ENCODE measurements around the gene C1orf74.
A peak's percentile ranks its signal among the peaks of the same experiment; 100 is the strongest.

Gene C1orf74

GRCh38 chr1:209784265-209785169, at the start of gene C1orf74:
Gene C1orf74, minus strand, starts transcription at chr1:209784559. Its CDS starts 925 bp downstream, at chr1:209783634.
- peak; percentile 98 to 100 (median 99) for DNase-seq (ENCODE audit: low read depth in 4 of 4, low spot score in 1 of 4)

DNA sequence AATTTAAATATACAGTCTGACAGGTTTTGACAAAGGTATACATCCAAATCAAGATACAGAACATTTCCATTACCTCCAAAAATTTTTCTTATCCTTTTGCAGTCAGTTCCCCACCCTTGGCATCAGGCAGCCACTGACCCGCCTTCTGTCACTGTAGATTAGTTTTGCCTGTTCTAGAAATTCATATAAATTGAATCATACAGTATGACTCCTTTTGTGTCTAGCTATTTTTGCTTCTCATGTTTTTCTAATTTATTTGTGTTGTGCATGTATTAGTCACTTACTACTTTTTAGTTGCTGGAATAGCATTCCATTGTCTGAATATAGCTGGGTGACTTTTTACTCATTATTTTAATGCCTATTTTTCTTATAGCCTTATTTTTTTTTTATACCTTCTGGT, 47.3 kb upstream of the C1orf74 start:
- DNase-seq (ENCODE audit: low read depth in 4 of 4, low spot score in 1 of 4): no peak

DNA sequence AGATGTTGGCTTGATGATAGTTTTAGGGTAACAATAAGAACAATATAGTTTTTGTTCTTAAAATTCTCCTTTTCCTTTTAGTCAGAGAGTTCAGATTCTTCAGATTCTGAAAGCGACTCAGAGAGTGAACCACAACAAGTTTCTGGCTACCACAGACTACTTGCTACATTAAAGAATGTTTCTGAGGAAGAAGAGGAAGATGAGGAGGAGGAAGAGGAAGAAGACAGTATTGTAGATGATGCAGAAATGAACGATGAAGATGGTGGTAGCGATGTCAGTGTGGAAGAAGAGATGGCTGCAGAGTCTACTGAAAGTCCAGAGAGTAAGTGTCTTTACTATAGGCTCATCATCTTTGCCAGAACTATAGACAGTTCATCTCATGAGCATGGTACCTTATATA, 46.4 kb upstream of the C1orf74 start:
- DNase-seq (ENCODE audit: low read depth in 4 of 4, low spot score in 1 of 4): no peak

GRCh38 chr1:209829716-209830115, 45.4 kb upstream of the C1orf74 start:
- DNase-seq (ENCODE audit: low read depth in 4 of 4, low spot score in 1 of 4): no peak

GRCh38 chr1:209827384-209828262, 43.3 kb upstream of the C1orf74 start, which contains the start of gene UTP25:
Gene UTP25, plus strand, starts transcription at chr1:209827972. Its CDS starts 92 bp downstream, at chr1:209828064.
- DNase-seq (ENCODE audit: low read depth in 4 of 4, low spot score in 1 of 4): peak; percentile 78 to 88 (median 82)

GRCh38 chr1:209825591-209826434, 41.5 kb upstream of the C1orf74 start:
- no peak for DNase-seq (ENCODE audit: low read depth in 4 of 4, low spot score in 1 of 4)

DNA sequence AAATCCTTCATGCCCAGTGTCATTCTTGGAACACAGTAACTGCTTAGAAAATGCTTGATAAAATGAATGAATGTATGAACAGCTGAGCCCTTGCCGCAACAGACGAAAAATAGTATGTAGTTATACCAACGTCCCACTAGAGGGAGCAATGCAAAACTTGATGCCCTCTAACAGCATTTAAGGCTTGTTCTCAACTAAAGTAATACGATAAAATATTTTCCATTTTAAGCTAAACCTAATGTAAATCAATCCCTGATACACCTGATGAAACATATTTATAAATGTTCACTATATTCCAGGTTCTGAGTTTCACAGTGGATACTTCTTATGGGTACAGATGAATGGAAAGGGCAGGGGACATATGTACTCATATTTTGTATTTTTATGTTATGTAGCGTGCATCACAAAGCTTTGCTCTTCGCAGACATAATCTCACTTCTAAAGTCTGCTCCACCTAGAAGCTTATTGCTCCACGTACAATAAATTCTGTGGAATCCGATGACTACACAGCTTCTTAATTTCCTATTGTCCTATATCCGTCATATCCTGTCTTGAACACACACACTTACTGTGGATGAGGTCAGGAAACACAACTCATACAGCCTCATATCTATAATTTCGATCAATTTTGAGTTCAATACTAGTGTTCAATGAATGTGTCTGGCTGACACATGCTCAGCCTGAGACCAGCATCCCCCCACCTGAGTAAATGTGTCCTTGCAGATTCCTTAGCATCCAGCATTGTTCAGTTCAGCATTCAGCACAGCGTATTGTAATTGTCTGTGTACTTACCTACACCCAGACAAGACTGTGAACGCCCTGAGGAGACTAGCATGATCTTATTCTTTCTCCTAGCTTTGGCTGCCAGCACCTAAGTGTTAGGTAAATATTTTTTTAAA, 39.0 kb upstream of the C1orf74 start:
- no peak for DNase-seq (ENCODE audit: low read depth in 4 of 4, low spot score in 1 of 4)

- DNase-seq (ENCODE audit: low read depth in 4 of 4, low spot score in 1 of 4): no peak
Measured at GRCh38 chr1:209822706-209823105, 38.3 kb upstream of the C1orf74 start.

GRCh38 chr1:209820986-209821385, 36.6 kb upstream of the C1orf74 start:
- DNase-seq (ENCODE audit: low read depth in 4 of 4, low spot score in 1 of 4): no peak

GRCh38 chr1:209819058-209819457, 34.7 kb upstream of the C1orf74 start:
- no peak for DNase-seq (ENCODE audit: low read depth in 4 of 4, low spot score in 1 of 4)

DNA sequence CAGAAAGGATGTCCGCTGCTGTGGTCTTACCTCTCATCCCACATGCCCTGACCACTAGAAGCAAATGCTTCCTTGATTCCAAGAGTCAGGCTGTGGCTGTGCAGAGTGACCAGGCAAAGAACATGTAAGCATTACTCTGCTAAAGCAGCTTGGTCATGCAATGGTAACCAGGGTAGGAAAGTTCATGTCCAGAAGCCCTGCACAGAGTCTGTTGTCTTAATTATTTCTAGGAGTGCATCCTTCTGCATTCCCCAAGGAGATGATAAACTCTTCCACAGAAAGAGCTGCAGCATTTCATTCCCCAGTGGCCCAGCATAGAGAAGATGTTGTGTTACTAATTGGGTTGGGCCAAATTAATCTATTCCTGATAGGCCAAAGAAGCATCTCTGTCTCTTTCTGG, 33.3 kb upstream of the C1orf74 start:
- no peak for DNase-seq (ENCODE audit: low read depth in 4 of 4, low spot score in 1 of 4)

GRCh38 chr1:209816923-209817322, 32.6 kb upstream of the C1orf74 start:
- no peak for DNase-seq (ENCODE audit: low read depth in 4 of 4, low spot score in 1 of 4)

DNA sequence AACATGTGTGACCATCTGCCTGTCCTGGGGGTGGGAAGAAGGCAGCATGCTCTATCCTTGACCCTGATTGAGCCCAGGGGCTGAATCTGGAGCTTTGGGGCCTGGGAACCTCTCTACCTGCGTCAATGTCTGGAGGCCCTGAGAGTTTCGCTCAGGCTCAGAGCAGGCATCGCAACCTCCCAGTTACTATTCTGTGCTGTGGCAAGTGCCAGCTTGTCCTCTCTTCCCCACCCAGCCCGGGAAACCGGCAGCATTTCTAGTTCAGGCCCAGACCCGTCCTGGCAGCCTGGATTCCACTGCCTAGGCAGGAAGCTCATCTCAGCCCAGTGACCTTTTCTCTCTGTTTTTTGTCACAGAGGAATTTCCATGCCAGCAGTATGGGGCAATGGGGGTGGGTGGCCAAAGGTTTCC, 31.6 kb upstream of the C1orf74 start:
- no peak for DNase-seq (ENCODE audit: low read depth in 4 of 4, low spot score in 1 of 4)

- DNase-seq (ENCODE audit: low read depth in 4 of 4, low spot score in 1 of 4): no peak
Measured at GRCh38 chr1:209815490-209815889, 31.1 kb upstream of the C1orf74 start.

DNA sequence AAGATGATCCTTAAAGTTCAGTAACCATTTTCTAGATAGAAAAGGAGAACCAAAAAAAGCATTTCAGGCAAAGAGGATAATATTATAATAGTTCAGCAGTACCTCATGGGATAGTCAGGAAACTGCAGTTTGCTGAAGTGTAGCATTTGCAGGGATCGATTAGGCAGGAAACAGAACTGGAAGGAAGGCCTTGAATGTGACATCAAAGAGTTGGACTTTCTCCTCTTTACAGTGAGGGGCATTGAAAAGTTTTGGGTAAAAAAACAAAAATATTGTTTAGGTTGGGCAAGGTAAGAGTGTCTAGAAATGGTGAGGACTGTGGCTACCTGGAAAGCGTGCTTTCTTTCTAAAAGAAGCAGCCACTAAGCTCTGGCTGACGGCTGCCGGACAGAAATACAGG, 29.5 kb upstream of the C1orf74 start:
- no peak for DNase-seq (ENCODE audit: low read depth in 4 of 4, low spot score in 1 of 4)

DNA sequence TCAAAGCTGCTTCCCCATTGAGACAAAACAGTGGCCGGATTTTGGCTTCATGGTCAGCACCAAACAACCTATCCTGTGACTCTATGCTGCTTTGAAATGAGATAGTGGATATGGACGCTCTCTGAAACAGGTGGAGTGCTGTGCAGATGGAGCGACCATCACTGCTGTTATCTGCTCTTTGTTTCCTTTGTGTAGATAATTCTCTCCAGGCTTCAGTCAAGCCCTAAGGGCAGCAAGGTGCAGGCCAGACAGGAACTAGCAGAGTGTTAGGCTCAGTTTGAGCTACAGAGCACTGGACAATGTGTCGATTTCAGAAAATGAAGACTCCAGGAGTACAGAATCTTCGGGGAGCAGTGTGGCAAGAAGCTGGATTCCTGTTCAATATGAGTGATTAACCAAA, 26.4 kb upstream of the C1orf74 start:
- no peak for DNase-seq (ENCODE audit: low read depth in 4 of 4, low spot score in 1 of 4)

DNA sequence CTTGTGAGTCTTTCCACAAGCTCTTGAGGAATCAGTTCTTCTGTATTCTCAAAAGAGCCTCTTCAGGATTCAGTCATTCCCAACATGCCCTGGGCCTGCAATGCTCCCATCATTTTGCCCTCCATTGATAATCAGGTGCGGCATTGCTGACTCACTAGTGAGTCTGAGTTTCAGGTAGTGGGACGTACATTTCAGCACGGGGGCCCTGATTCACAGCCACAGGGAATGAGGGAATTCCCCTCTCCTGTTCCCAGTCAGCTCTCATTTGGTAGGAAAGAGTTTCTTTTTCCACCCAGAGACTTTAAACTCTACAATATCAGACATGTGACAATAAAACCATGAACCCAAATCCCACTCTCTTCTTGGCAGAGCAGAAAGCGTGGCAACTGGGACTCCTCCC, 25.3 kb upstream of the C1orf74 start:
- DNase-seq (ENCODE audit: low read depth in 4 of 4, low spot score in 1 of 4): no peak

DNA sequence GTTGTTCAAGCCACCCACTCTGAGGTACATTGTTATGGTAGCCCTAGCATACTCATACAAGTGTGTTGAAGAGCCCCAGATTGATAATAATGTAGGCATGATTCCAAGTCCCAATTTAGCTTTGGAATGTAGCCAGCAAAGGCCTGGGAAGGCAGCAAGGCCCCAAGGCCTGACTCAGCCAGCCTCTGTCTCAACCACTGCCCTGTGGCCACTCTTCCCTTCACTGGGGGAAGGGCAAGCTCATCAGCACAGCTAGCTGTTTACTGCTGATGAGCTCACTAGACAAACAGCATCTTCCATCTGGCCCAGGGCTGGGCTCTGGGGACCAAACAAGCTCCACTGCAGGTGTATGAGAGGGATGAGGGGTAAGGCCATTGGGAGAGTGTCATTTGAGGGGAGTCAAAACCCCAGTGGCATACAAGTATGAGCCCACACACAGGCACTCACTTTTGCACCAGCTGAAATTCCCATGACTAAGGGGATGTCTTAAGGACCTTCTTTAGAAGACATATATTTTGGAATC, 23.8 kb upstream of the C1orf74 start:
- no peak for DNase-seq (ENCODE audit: low read depth in 4 of 4, low spot score in 1 of 4)

- DNase-seq (ENCODE audit: low read depth in 4 of 4, low spot score in 1 of 4): no peak
Measured at GRCh38 chr1:209807509-209807908, 23.1 kb upstream of the C1orf74 start.
